Liver (tissue), 9 donors: ENCODE data around the gene NR3C1. TPM values are rescaled to one million over a fixed set of nuclear protein-coding genes. Genes with fewer than 3 reads are reported as not detected.

Experiments used
- DNase-seq: peaks from one replicate; pipeline ENCODE4 v3.0.0-alpha.2; 2017; ENCODE audit warnings: low spot score
- H3K27ac ChIP-seq, 2 donors: one replicate each; pipeline ENCODE4 v1.7.0; 2013; ENCODE audit warnings: inconsistent platforms in 2 of 2, low read length in 2 of 2, control low read depth in 1 of 2, low read depth in 1 of 2, mild to moderate bottlenecking in 1 of 2
- H3K27me3 ChIP-seq, 4 donors: one replicate each; pipeline versions ENCODE4 v1.6.1 to v1.7.0; 2013; ENCODE audit warnings: low read length in 3 of 4, inconsistent platforms in 1 of 4, mild to moderate bottlenecking in 1 of 4, moderate library complexity in 1 of 4; ENCODE audit not compliant: control insufficient read depth in 4 of 4, insufficient read depth in 4 of 4
- H3K36me3 ChIP-seq, 4 donors: one replicate each; pipeline versions ENCODE4 v1.6.1 to v1.7.0; 2013; ENCODE audit warnings: low read length in 3 of 4, mild to moderate bottlenecking in 3 of 4, low read depth in 1 of 4, moderate library complexity in 1 of 4; ENCODE audit not compliant: control insufficient read depth in 4 of 4, insufficient read depth in 3 of 4
- H3K4me1 ChIP-seq, 4 donors: one replicate each; pipeline versions ENCODE4 v1.6.1 to v1.7.0; 2013; ENCODE audit warnings: low read length in 3 of 4, mild to moderate bottlenecking in 3 of 4, moderate library complexity in 1 of 4; ENCODE audit not compliant: control insufficient read depth in 4 of 4, insufficient read depth in 4 of 4
- H3K4me3 ChIP-seq, 3 donors: one replicate each; pipeline versions ENCODE4 v1.6.1 to v1.7.0; 2013; ENCODE audit warnings: low read length in 3 of 3, control low read depth in 1 of 3, low read depth in 1 of 3, mild to moderate bottlenecking in 1 of 3
- H3K9ac ChIP-seq, 2 donors: one replicate each; pipeline ENCODE4 v1.7.0; 2013; ENCODE audit warnings: low read length in 2 of 2, mild to moderate bottlenecking in 2 of 2, moderate library complexity in 2 of 2, control low read depth in 1 of 2, low read depth in 1 of 2
- H3K9me3 ChIP-seq, 4 donors: one replicate each; pipeline versions ENCODE4 v1.6.1 to v1.7.0; 2013; ENCODE audit warnings: low read length in 3 of 4; ENCODE audit not compliant: control insufficient read depth in 4 of 4
- EGR1 ChIP-seq, 2 donors: IDR thresholded peaks; 2 replicates each; pipeline ENCODE4 v1.6.1; 2016 to 2018; ENCODE audit warnings: antibody characterized with exemption in 2 of 2, low read depth in 2 of 2
- FOXA1 ChIP-seq: IDR thresholded peaks from 2 replicates; pipeline ENCODE4 v1.6.1; 2016; ENCODE audit warnings: antibody characterized with exemption
- FOXA2 ChIP-seq: IDR thresholded peaks from 2 replicates; pipeline ENCODE4 v1.6.1; 2016; ENCODE audit warnings: antibody characterized with exemption
- GABPA ChIP-seq, 2 donors: IDR thresholded peaks in 1 of 2; conservative IDR thresholded peaks in 1 of 2; 2 replicates each; pipeline ENCODE4 v1.6.1; 2016; ENCODE audit warnings: antibody characterized with exemption in 2 of 2, mild to moderate bottlenecking in 1 of 2, moderate library complexity in 1 of 2
- HNF4A ChIP-seq, 2 donors: conservative IDR thresholded peaks; 2 replicates each; pipeline ENCODE4 v1.6.1; 2016; ENCODE audit warnings: antibody characterized with exemption in 2 of 2, mild to moderate bottlenecking in 2 of 2
- HNF4G ChIP-seq: IDR thresholded peaks from 2 replicates; pipeline ENCODE4 v1.6.1; 2016; ENCODE audit warnings: antibody characterized with exemption
- JUND ChIP-seq, 2 donors: IDR thresholded peaks; 2 replicates each; pipeline ENCODE4 v1.6.1; 2016; ENCODE audit warnings: antibody characterized with exemption in 2 of 2
- NR2F2 ChIP-seq: IDR thresholded peaks from 2 replicates; pipeline ENCODE4 v1.6.1; 2016; ENCODE audit warnings: antibody characterized with exemption
- RAD21 ChIP-seq, 2 donors: IDR thresholded peaks; 2 replicates each; pipeline ENCODE4 v1.6.1; 2016; ENCODE audit warnings: antibody characterized with exemption in 2 of 2, mild to moderate bottlenecking in 2 of 2
- RXRA ChIP-seq, 2 donors: IDR thresholded peaks; 2 replicates each; pipeline ENCODE4 v1.6.1; 2017 to 2018; ENCODE audit warnings: antibody characterized with exemption in 2 of 2, mild to moderate bottlenecking in 1 of 2
- SP1 ChIP-seq: IDR thresholded peaks from 2 replicates; pipeline ENCODE4 v1.6.1; 2018; ENCODE audit warnings: antibody characterized with exemption, mild to moderate bottlenecking
- TAF1 ChIP-seq: conservative IDR thresholded peaks from 2 replicates; pipeline ENCODE4 v1.6.1; 2016; ENCODE audit warnings: antibody characterized with exemption, mild to moderate bottlenecking
- YY1 ChIP-seq: IDR thresholded peaks from 2 replicates; pipeline ENCODE4 v1.6.1; 2016; ENCODE audit warnings: antibody characterized with exemption, mild to moderate bottlenecking
- WGBS: extraction: QIAGEN DNeasy Blood & Tissue Kit; methylation state at CpG from one replicate; pipeline ENCODE4 v1.1.7; 2013; 5-methylcytosine and 5-hydroxymethylcytosine counted together
- polyA plus RNA-seq, 2 donors: library from polyadenylated mRNA; stranded (reverse) in 1 of 2; unstranded in 1 of 2; fragments of 200-250 nt in 1 of 2; fragments of >200 nt in 1 of 2; fragmentation: Nextera tagmentation in 1 of 2; extraction: Ambion mirVana in 1 of 2; gene quantifications; one replicate each; pipeline versions ENCODE4 v1.2.1 to v1.2.3, GENCODE V29; 2013 to 2015
- total RNA-seq, 2 donors: library from RNA; depleted of rRNA; stranded (reverse); fragments of >200 nt; gene quantifications; one replicate each; pipeline ENCODE4 v1.2.3, GENCODE V29; 2014
- TF ChIP-seq, protein P1 (sequence below): fragments of 150-350 bp; IDR thresholded peaks from 2 replicates; pipeline ENCODE4 v1.5.1; 2017; ENCODE audit warnings: improper control_type of control experiment, low read depth, low read length; ENCODE audit not compliant: missing input control
- TF ChIP-seq, protein P2 (sequence below): IDR thresholded peaks from 2 replicates; pipeline ENCODE4 v1.6.1; 2016; ENCODE audit warnings: antibody characterized with exemption
- TF ChIP-seq, protein P3 (sequence below): IDR thresholded peaks from 2 replicates; pipeline ENCODE4 v1.6.1; 2016; ENCODE audit warnings: antibody characterized with exemption
- TF ChIP-seq, protein P4 (sequence below): IDR thresholded peaks from 2 replicates; pipeline ENCODE4 v1.6.1; 2016; ENCODE audit warnings: antibody characterized with exemption
- TF ChIP-seq, protein P5 (sequence below): IDR thresholded peaks from 2 replicates; pipeline ENCODE4 v1.6.1; 2016; ENCODE audit warnings: antibody characterized with exemption, mild to moderate bottlenecking
- donor health status: healthy.
- donor health status: healthy.
- donor health status: healthy.
- donor health status: healthy.
- donor health status: healthy.

The NR3C1 gene
- total and polyA plus RNA-seq, 4 donors = 24.5 to 36.4 (median 29.0) TPM

DNA sequence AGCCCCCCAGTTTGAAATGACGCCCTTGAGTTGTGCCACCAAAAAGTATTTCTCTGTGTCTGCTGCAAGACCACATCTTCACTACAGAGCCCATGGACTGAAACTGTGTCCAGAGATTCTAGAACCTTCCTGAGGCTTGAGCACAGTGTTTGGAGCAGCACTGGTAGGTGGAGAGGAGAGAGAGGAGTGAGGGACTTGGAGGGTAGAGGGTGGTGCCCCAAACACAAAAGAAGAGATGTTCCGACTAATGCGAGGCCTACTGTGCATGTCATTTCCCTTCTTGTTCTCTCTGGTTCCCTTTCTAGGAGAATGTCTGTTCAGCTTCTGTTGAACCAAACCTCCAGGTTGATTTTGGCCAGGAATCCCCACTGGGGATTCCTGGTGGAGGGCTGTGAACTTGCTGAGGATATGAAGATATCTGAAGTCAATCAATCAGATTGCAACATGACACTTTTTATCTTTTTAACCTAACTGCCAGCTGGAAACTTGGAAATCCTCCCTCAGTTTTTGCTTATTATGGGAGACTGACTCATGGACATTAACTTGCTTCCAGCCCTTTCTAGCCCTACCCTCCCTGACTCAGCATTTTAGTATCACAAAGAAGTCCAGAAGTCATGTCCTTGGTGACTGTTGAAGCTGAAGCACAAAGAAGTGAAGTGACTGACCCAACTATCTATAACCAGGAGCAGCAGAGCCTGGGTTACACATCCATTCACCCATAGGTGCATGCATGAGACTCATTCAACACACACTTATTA is 154.5 kb downstream of the NR3C1 start:
- Histone ChIP-seq H3K27ac (peak overlapping the region; percentile 52 to 82), H3K27me3 (no peaks in the 10 kb centered on the region), H3K4me3 (no peak overlapping the region), H3K36me3 (no peaks in the 10 kb centered on the region), H3K9me3 (no peaks in the 10 kb centered on the region), H3K9ac (no peak overlapping the region), H3K4me1 (peaks cover 3 to 11% (median 8%) of the 10 kb centered on the region in 4 donors)
- peak; percentile 60 to 62 for TF ChIP-seq RAD21 (IDR thresholded peaks at IDR 0.05)
- no peak for TF ChIP-seq FOXA1
- TF ChIP-seq, protein P1, sequence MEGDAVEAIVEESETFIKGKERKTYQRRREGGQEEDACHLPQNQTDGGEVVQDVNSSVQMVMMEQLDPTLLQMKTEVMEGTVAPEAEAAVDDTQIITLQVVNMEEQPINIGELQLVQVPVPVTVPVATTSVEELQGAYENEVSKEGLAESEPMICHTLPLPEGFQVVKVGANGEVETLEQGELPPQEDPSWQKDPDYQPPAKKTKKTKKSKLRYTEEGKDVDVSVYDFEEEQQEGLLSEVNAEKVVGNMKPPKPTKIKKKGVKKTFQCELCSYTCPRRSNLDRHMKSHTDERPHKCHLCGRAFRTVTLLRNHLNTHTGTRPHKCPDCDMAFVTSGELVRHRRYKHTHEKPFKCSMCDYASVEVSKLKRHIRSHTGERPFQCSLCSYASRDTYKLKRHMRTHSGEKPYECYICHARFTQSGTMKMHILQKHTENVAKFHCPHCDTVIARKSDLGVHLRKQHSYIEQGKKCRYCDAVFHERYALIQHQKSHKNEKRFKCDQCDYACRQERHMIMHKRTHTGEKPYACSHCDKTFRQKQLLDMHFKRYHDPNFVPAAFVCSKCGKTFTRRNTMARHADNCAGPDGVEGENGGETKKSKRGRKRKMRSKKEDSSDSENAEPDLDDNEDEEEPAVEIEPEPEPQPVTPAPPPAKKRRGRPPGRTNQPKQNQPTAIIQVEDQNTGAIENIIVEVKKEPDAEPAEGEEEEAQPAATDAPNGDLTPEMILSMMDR = no peak
- TF ChIP-seq, protein P2, sequence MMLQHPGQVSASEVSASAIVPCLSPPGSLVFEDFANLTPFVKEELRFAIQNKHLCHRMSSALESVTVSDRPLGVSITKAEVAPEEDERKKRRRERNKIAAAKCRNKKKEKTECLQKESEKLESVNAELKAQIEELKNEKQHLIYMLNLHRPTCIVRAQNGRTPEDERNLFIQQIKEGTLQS = no peak
- TF ChIP-seq HNF4G = no peak
- peak; percentile 51 to 76 for TF ChIP-seq HNF4A (conservative IDR thresholded peaks at IDR 0.05)
- no peak for TF ChIP-seq NR2F2
- TF ChIP-seq JUND (IDR thresholded peaks at IDR 0.05) = peak; percentile 39 to 79
- peak; percentile 33 to 92 for TF ChIP-seq RXRA (IDR thresholded peaks at IDR 0.05)
- TF ChIP-seq SP1 = peak; percentile 23
- peak in 1 of 2 donors; percentile 1 for TF ChIP-seq GABPA (IDR thresholded peaks at IDR 0.05 in 1 of 2, conservative IDR thresholded peaks at IDR 0.05 in 1 of 2)
- TF ChIP-seq, protein P3, sequence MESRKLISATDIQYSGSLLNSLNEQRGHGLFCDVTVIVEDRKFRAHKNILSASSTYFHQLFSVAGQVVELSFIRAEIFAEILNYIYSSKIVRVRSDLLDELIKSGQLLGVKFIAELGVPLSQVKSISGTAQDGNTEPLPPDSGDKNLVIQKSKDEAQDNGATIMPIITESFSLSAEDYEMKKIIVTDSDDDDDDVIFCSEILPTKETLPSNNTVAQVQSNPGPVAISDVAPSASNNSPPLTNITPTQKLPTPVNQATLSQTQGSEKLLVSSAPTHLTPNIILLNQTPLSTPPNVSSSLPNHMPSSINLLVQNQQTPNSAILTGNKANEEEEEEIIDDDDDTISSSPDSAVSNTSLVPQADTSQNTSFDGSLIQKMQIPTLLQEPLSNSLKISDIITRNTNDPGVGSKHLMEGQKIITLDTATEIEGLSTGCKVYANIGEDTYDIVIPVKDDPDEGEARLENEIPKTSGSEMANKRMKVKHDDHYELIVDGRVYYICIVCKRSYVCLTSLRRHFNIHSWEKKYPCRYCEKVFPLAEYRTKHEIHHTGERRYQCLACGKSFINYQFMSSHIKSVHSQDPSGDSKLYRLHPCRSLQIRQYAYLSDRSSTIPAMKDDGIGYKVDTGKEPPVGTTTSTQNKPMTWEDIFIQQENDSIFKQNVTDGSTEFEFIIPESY = peak; percentile 72
- TF ChIP-seq EGR1 (IDR thresholded peaks at IDR 0.05; ENCODE audit: low read depth in 2 of 2) = peak in 1 of 2 donors; percentile 22
- no peak for TF ChIP-seq TAF1
- TF ChIP-seq, protein P4, sequence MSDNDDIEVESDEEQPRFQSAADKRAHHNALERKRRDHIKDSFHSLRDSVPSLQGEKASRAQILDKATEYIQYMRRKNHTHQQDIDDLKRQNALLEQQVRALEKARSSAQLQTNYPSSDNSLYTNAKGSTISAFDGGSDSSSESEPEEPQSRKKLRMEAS = peak; percentile 50
- TF ChIP-seq FOXA2 = no peak
- TF ChIP-seq, protein P5, sequence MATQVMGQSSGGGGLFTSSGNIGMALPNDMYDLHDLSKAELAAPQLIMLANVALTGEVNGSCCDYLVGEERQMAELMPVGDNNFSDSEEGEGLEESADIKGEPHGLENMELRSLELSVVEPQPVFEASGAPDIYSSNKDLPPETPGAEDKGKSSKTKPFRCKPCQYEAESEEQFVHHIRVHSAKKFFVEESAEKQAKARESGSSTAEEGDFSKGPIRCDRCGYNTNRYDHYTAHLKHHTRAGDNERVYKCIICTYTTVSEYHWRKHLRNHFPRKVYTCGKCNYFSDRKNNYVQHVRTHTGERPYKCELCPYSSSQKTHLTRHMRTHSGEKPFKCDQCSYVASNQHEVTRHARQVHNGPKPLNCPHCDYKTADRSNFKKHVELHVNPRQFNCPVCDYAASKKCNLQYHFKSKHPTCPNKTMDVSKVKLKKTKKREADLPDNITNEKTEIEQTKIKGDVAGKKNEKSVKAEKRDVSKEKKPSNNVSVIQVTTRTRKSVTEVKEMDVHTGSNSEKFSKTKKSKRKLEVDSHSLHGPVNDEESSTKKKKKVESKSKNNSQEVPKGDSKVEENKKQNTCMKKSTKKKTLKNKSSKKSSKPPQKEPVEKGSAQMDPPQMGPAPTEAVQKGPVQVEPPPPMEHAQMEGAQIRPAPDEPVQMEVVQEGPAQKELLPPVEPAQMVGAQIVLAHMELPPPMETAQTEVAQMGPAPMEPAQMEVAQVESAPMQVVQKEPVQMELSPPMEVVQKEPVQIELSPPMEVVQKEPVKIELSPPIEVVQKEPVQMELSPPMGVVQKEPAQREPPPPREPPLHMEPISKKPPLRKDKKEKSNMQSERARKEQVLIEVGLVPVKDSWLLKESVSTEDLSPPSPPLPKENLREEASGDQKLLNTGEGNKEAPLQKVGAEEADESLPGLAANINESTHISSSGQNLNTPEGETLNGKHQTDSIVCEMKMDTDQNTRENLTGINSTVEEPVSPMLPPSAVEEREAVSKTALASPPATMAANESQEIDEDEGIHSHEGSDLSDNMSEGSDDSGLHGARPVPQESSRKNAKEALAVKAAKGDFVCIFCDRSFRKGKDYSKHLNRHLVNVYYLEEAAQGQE = peak; percentile 34
- TF ChIP-seq YY1 = peak; percentile 73
- DNase-seq = no peak
- 59% methylated on average over 3 of the region's 3 CpGs for WGBS
